Measurements from ENCODE around the gene P2RY14. TPM values are rescaled to one million over a fixed set of nuclear protein-coding genes. Genes with fewer than 3 reads are reported as not detected.

The P2RY14 gene
- total RNA-seq, 3 donors from 2014 or later (not counting 1 experiment from before 2014, with no cell fraction given): 0.25 to 0.93 (median 0.31) TPM

- Histone ChIP-seq H3K9me3 (ENCODE audit: control insufficient read depth, insufficient read depth, low read length) (no peaks in the 10 kb centered on the region), H3K27ac (ENCODE audit: low read length) (no peak overlapping the region), H3K4me1 (ENCODE audit: control insufficient read depth, insufficient read depth, low read length) (peaks cover 3% of the 10 kb centered on the region), H3K4me3 (ENCODE audit: low read length) (no peak overlapping the region), H3K27me3 (ENCODE audit: control insufficient read depth, insufficient read depth, low read length) (no peaks in the 10 kb centered on the region), H3K36me3 (ENCODE audit: control insufficient read depth, insufficient read depth, low read length) (no peaks in the 10 kb centered on the region)
- Mint-ChIP-seq H3K27me3 (ENCODE audit: low read depth in 2 of 2) (peaks cover 0 to 2% of the 10 kb centered on the region in 2 donors), H3K4me1 (peaks cover 4 to 11% of the 10 kb centered on the region in 2 donors), H3K27ac (no peak overlapping the region), H3K9me3 (no peaks in the 10 kb centered on the region), H3K36me3 (no peaks in the 10 kb centered on the region), H3K4me3 (no peak overlapping the region)
- TF ChIP-seq CTCF (IDR thresholded peaks at IDR 0.05): no peak
- intact Hi-C loops (cut with micrococcal nuclease): no loop called here
- ATAC-seq (no peak), DNase-seq (no peak)
- 78% methylated on average over 2 of the region's 2 CpGs for WGBS (ENCODE audit: insufficient coverage)
Measured at GRCh38 chr3:151178208-151178845, 100.0 kb downstream of the P2RY14 start.

- no peaks in the 10 kb centered on the region for H3K27me3 ChIP-seq (ENCODE audit: control insufficient read depth, insufficient read depth, low read length)
- no peaks in the 10 kb centered on the region for H3K9me3 Mint-ChIP-seq
- H3K27ac ChIP-seq (ENCODE audit: low read length): no peak overlapping the region
- H3K4me3 ChIP-seq (ENCODE audit: low read length): no peak overlapping the region
- ATAC-seq: no peak
- H3K4me1 ChIP-seq (ENCODE audit: control insufficient read depth, insufficient read depth, low read length): peaks cover 11% of the 10 kb centered on the region
- no peaks in the 10 kb centered on the region for H3K36me3 ChIP-seq (ENCODE audit: control insufficient read depth, insufficient read depth, low read length)
- peaks cover 0 to 2% of the 10 kb centered on the region in 2 donors for H3K27me3 Mint-ChIP-seq (ENCODE audit: low read depth in 2 of 2)
- no peaks in the 10 kb centered on the region for H3K36me3 Mint-ChIP-seq
- H3K27ac Mint-ChIP-seq: no peak overlapping the region
- no peak for DNase-seq
- no peak for TF ChIP-seq CTCF (IDR thresholded peaks at IDR 0.05)
- intact Hi-C loops (cut with micrococcal nuclease): no loop called here
- no peaks in the 10 kb centered on the region for H3K9me3 ChIP-seq (ENCODE audit: control insufficient read depth, insufficient read depth, low read length)
- H3K4me1 Mint-ChIP-seq: peaks cover 15 to 16% of the 10 kb centered on the region in 2 donors
- 87% methylated on average over 2 of the region's 2 CpGs for WGBS (ENCODE audit: insufficient coverage)
- H3K4me3 Mint-ChIP-seq: no peak overlapping the region
Measured at GRCh38 chr3:151175952-151176351, 102.4 kb downstream of the P2RY14 start.

GRCh38 chr3:151174351-151174750 is 104.0 kb downstream of the P2RY14 start:
- intact Hi-C loops (cut with micrococcal nuclease): no loop called here
- H3K27ac Mint-ChIP-seq: no peak overlapping the region
- Histone ChIP-seq H3K4me3 (ENCODE audit: low read length) (no peak overlapping the region), H3K36me3 (ENCODE audit: control insufficient read depth, insufficient read depth, low read length) (no peaks in the 10 kb centered on the region), H3K27ac (ENCODE audit: low read length) (no peak overlapping the region), H3K27me3 (ENCODE audit: control insufficient read depth, insufficient read depth, low read length) (no peaks in the 10 kb centered on the region), H3K9me3 (ENCODE audit: control insufficient read depth, insufficient read depth, low read length) (no peaks in the 10 kb centered on the region), H3K4me1 (ENCODE audit: control insufficient read depth, insufficient read depth, low read length) (peaks cover 25% of the 10 kb centered on the region)
- peaks cover 24 to 30% of the 10 kb centered on the region in 2 donors for H3K4me1 Mint-ChIP-seq
- no CpG with 5 or more reads among the region's 2 CpGs for WGBS (ENCODE audit: insufficient coverage)
- no peaks in the 10 kb centered on the region for H3K36me3 Mint-ChIP-seq
- H3K9me3 Mint-ChIP-seq: no peaks in the 10 kb centered on the region
- no peak for ATAC-seq
- no peak for DNase-seq
- TF ChIP-seq CTCF (IDR thresholded peaks at IDR 0.05): no peak
- H3K4me3 Mint-ChIP-seq: no peak overlapping the region
- no peaks in the 10 kb centered on the region for H3K27me3 Mint-ChIP-seq (ENCODE audit: low read depth in 2 of 2)
